IPS-20b (cell line): ENCODE measurements around the gene FHOD1.

Source experiments
- H3K27ac ChIP-seq: one replicate; pipeline ENCODE4 v1.5.1; 2013; ENCODE audit warnings: low read length
- H3K27me3 ChIP-seq: 2 replicates; pipeline ENCODE4 v1.6.1; 2013; ENCODE audit warnings: mild to moderate bottlenecking, low read length, inconsistent platforms; ENCODE audit not compliant: insufficient read depth
- H3K36me3 ChIP-seq: 2 replicates; pipeline ENCODE4 v1.6.1; 2013; ENCODE audit warnings: low read depth, mild to moderate bottlenecking, inconsistent platforms, low read length, moderate library complexity; ENCODE audit not compliant: insufficient read depth
- H3K4me1 ChIP-seq: 2 replicates; pipeline ENCODE4 v1.6.1; 2013; ENCODE audit warnings: mild to moderate bottlenecking, control low read depth, inconsistent platforms, low read length, moderate library complexity; ENCODE audit not compliant: insufficient read depth
- H3K4me3 ChIP-seq: 2 replicates; pipeline ENCODE4 v1.5.1; 2013; ENCODE audit warnings: mild to moderate bottlenecking, low read length, inconsistent platforms
- H3K9ac ChIP-seq: 2 replicates; pipeline ENCODE4 v1.6.1; 2013; ENCODE audit warnings: low read depth, mild to moderate bottlenecking, inconsistent platforms, low read length, moderate library complexity
- H3K9me3 ChIP-seq: 2 replicates; pipeline ENCODE4 v1.6.1; 2013; ENCODE audit warnings: mild to moderate bottlenecking, low read depth, low read length, inconsistent platforms; ENCODE audit not compliant: insufficient read depth

FHOD1 gene

GRCh38 chr16:67197704-67198103 is 49.6 kb downstream of the FHOD1 start:
- Histone ChIP-seq H3K9me3 (no peaks in the 10 kb centered on the region), H3K4me3 (no peak overlapping the region), H3K27ac (no peak overlapping the region), H3K9ac (no peak overlapping the region), H3K27me3 (no peaks in the 10 kb centered on the region), H3K4me1 (peaks cover 6% of the 10 kb centered on the region; the same call in 1 of the 2 replicates), H3K36me3 (peaks cover 57% of the 10 kb centered on the region)

DNA sequence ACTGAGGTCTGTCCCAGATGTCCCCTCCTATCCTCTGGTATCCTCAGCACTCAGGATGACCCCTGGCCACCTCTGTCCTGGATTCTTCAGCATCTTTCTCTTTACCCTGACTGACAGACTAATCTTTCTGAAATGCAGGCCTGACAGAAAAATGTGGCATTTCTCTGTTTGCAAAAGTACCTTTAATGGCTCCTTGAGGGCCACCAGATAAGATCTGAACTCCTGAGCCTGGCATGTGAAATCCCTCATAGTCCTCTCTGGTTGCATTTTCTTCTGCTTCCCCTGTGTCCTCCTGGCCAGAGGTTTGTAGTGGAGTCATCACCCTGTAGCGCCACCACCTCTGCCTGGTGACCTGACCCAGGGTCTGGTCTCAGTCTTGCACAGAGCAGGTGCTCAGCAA is 50.4 kb downstream of the FHOD1 start:
- Histone ChIP-seq H3K4me1 (peaks cover 6% of the 10 kb centered on the region; the same call in 1 of the 2 replicates), H3K27me3 (no peaks in the 10 kb centered on the region), H3K27ac (no peak overlapping the region), H3K9ac (no peak overlapping the region), H3K36me3 (peaks cover 57% of the 10 kb centered on the region), H3K4me3 (no peak overlapping the region), H3K9me3 (no peaks in the 10 kb centered on the region)

GRCh38 chr16:67195676-67196075 is 51.6 kb downstream of the FHOD1 start:
- no peaks in the 10 kb centered on the region for H3K9me3 ChIP-seq
- no peak overlapping the region for H3K27ac ChIP-seq
- H3K4me1 ChIP-seq, result peaks cover 6% of the 10 kb centered on the region; the same call in 1 of the 2 replicates
- H3K27me3 ChIP-seq, result no peaks in the 10 kb centered on the region
- H3K36me3 ChIP-seq, result peaks cover 52% of the 10 kb centered on the region
- H3K4me3 ChIP-seq, result no peak overlapping the region
- no peak overlapping the region for H3K9ac ChIP-seq

- no peak overlapping the region for H3K9ac ChIP-seq
- H3K27me3 ChIP-seq, result no peaks in the 10 kb centered on the region
- no peaks in the 10 kb centered on the region for H3K9me3 ChIP-seq
- peaks cover 52% of the 10 kb centered on the region for H3K36me3 ChIP-seq
- peaks cover 3% of the 10 kb centered on the region; the same call in 1 of the 2 replicates for H3K4me1 ChIP-seq
- no peak overlapping the region for H3K4me3 ChIP-seq
- H3K27ac ChIP-seq, result no peak overlapping the region
Observed at GRCh38 chr16:67194260-67194659, 53.0 kb downstream of the FHOD1 start.

- peak overlapping the region; percentile 82 for H3K9ac ChIP-seq
- peak overlapping the region; percentile 93; the same call in 1 of the 2 replicates for H3K4me3 ChIP-seq
- no peaks in the 10 kb centered on the region for H3K27me3 ChIP-seq
- peaks cover 3% of the 10 kb centered on the region; the same call in 1 of the 2 replicates for H3K4me1 ChIP-seq
- H3K9me3 ChIP-seq, result no peaks in the 10 kb centered on the region
- H3K27ac ChIP-seq, result no peak overlapping the region
- H3K36me3 ChIP-seq, result peaks cover 52% of the 10 kb centered on the region
Observed at GRCh38 chr16:67193536-67193935, 53.7 kb downstream of the FHOD1 start.

GRCh38 chr16:67192781-67193361 is 54.4 kb downstream of the FHOD1 start:
- no peak overlapping the region for H3K27ac ChIP-seq
- H3K9ac ChIP-seq, result peak overlapping the region; percentile 82
- H3K36me3 ChIP-seq, result peaks cover 47% of the 10 kb centered on the region
- H3K4me1 ChIP-seq, result peaks cover 3% of the 10 kb centered on the region; the same call in 1 of the 2 replicates
- H3K9me3 ChIP-seq, result no peaks in the 10 kb centered on the region
- peak overlapping the region; percentile 93 for H3K4me3 ChIP-seq
- H3K27me3 ChIP-seq, result no peaks in the 10 kb centered on the region

GRCh38 chr16:67191995-67192681 is 55.1 kb downstream of the FHOD1 start, which contains the start of gene E2F4:
TSS of gene E2F4 (plus strand) at chr16:67192155. CDS start at chr16:67192228, 73 bp downstream.
- Histone ChIP-seq H3K27ac (no peak within 1 kb of the TSS), H3K9ac (peak within 1 kb of the TSS; percentile 82), H3K36me3 (peaks cover 39% of the 10 kb centered on the region), H3K27me3 (peaks cover under 1% of the 10 kb centered on the region; the same call in 1 of the 2 replicates), H3K4me3 (peak within 1 kb of the TSS; percentile 93), H3K9me3 (no peaks in the 10 kb centered on the region), H3K4me1 (peaks cover 3% of the 10 kb centered on the region; the same call in 1 of the 2 replicates)

DNA sequence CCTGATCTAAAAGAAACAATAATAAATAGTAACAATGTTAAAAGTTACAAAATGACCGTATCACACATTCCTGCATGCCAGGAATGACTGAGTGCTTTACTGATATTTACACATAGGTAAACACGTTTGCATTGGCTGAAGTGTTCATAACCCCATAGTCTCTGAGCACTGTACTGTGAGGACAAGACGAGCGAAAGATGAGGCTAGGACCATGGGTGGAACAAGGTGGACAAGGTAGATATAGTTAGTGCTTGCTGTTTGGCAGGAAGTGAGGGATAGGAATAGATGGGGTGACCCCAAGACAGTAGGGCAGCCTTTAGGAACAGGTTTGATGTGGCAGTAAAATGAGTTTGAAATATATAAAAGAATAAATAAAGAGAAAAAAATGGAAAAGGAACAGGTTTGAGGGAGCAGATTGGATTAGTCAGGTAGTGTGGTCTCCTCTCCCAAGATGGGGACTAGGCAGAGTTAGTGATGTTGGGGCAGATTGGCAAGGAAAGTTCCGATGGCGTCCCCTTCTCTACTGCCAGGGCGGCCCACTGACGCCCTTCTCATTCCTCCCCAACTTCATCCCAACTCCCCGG is 55.8 kb downstream of the FHOD1 start:
- Histone ChIP-seq H3K36me3 (peaks cover 33% of the 10 kb centered on the region), H3K4me3 (peak overlapping the region; percentile 93)

DNA sequence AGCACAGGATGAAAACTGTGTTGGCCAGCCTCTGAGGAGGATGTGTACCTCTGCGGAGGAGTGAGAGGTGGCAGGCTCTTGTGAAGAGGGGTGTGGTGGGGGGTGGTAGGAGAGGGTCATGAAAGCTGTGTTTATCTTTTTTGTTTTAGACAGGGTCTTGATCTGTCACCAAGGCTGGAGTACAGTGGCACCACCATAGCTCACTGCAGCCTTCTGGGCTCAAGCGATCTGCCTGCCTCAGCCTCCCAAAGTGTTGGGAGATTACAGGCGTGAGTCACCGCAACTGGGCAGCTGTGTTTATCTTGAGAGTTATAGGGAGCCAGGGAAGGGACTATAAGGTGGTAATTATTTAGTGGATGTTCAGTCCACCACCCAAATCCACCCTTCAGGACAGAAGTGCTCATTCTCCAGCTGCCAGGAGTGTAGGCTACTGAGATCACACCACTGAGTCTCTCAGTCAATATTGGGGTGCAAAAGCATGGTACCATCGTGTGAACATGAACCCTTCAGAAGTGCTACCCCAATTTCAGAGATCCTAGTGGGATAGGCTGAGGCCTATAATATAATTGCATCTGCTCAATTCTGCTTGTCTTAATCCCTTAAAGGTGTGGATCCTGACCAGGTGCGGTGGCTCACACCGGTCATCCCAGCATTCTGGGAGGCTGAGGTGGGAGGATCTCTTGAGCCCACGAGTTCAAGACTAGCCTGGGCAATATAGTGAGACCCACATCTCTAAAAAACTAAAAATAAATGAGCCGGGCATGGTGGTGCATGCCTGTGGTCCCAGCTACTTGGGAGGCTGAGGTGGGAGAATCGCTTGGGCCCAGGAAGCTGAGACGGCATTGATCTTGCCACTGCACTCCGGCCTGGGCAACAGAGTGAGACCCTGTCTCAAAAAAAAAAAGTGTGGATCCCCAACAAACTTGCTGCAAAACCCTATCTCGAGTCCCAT is 56.6 kb downstream of the FHOD1 start:
- H3K4me1 ChIP-seq, result peaks cover 7% of the 10 kb centered on the region; the same call in 1 of the 2 replicates
- no peak overlapping the region for H3K9ac ChIP-seq
- no peaks in the 10 kb centered on the region for H3K9me3 ChIP-seq

More for the DNA sequence above, 55.8 kb downstream of the FHOD1 start:
- Histone ChIP-seq H3K4me1 (peaks cover 7% of the 10 kb centered on the region; the same call in 1 of the 2 replicates), H3K27ac (no peak overlapping the region), H3K9me3 (no peaks in the 10 kb centered on the region), H3K9ac (no peak overlapping the region), H3K27me3 (peaks cover 7% of the 10 kb centered on the region)

GRCh38 chr16:67190041-67190440 is 57.2 kb downstream of the FHOD1 start, which contains the start of gene EXOC3L1:
TSS of gene EXOC3L1 (minus strand) at chr16:67190136. CDS start at chr16:67189676, 460 bp downstream.
- Histone ChIP-seq H3K36me3 (peaks cover 18% of the 10 kb centered on the region), H3K9me3 (no peaks in the 10 kb centered on the region), H3K27me3 (peaks cover 22% of the 10 kb centered on the region), H3K4me1 (peaks cover 7% of the 10 kb centered on the region; the same call in 1 of the 2 replicates), H3K9ac (no peak within 1 kb of the TSS), H3K4me3 (no peak within 1 kb of the TSS), H3K27ac (no peak within 1 kb of the TSS)

More for the DNA sequence above, 56.6 kb downstream of the FHOD1 start:
- Histone ChIP-seq H3K27ac (no peak overlapping the region), H3K4me3 (no peak overlapping the region), H3K27me3 (peaks cover 15% of the 10 kb centered on the region), H3K36me3 (peaks cover 25% of the 10 kb centered on the region)

DNA sequence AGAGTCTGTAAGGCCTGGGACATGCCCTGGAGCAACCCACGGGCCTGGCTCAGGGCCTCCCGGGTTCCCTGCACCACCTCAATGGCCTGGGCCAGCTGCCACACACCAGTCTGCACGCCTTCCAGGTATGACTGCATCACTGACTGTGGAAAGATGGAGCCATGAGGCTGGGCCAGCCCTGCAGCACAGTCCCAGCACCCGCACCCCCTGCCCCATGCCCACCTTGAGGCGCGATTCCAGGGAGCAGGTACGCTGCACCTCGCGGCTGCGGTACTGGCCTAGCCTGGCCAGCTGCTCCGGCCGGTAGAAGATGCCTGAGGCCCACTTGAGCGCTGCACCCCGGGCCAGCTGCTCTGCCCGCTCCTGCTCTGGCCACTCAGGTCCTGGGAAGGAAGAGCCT is 58.5 kb downstream of the FHOD1 start:
- H3K4me1 ChIP-seq, result peaks cover 7% of the 10 kb centered on the region; the same call in 1 of the 2 replicates
- H3K9me3 ChIP-seq, result no peaks in the 10 kb centered on the region
- H3K27ac ChIP-seq, result no peak overlapping the region
- no peak overlapping the region for H3K9ac ChIP-seq
- H3K4me3 ChIP-seq, result no peak overlapping the region
- peaks cover 33% of the 10 kb centered on the region for H3K27me3 ChIP-seq
- H3K36me3 ChIP-seq, result peaks cover 6% of the 10 kb centered on the region
